GM20431 (cell line): Measurements from ENCODE around the gene GLRX5.

Experiments
- in situ Hi-C: fragments of 300-500 bp; cut with MseI, MboI; formaldehyde crosslinking; loops from one replicate; pipeline ENCODE4 v1.15.0; 2020; ENCODE audit warnings: low sequenced_read_pairs; ENCODE audit not compliant: unreplicated experiment

Gene GLRX5

GRCh38 chr14:95534299-95535225, at the start of gene GLRX5:
GLRX5 (plus strand) TSS chr14:95535050; CDS start chr14:95535090, 40 bp downstream.
- in situ Hi-C loops, result no loop called here

GRCh38 chr14:95485222-95485819, 49.5 kb upstream of the GLRX5 start:
- in situ Hi-C loops, result no loop called here

- in situ Hi-C loops, result no loop called here
Observed at GRCh38 chr14:95486875-95487668, 47.8 kb upstream of the GLRX5 start.

- in situ Hi-C loops, result no loop called here
Observed at GRCh38 chr14:95487669-95488084, 47.2 kb upstream of the GLRX5 start.

GRCh38 chr14:95488376-95489213, 46.3 kb upstream of the GLRX5 start:
- in situ Hi-C loops, result no loop called here

- in situ Hi-C loops, result no loop called here
Observed at GRCh38 chr14:95489214-95490137, 45.4 kb upstream of the GLRX5 start.

- in situ Hi-C loops, result no loop called here
Observed at GRCh38 chr14:95490138-95490509, 44.7 kb upstream of the GLRX5 start.

- in situ Hi-C loops, result no loop called here
Observed at GRCh38 chr14:95490727-95491451, 44.0 kb upstream of the GLRX5 start.

- in situ Hi-C loops, result no loop called here
Observed at GRCh38 chr14:95491936-95492608, 42.8 kb upstream of the GLRX5 start.

GRCh38 chr14:95493503-95493902, 41.3 kb upstream of the GLRX5 start:
- in situ Hi-C loops, result no loop called here

GRCh38 chr14:95493976-95494375, 40.9 kb upstream of the GLRX5 start:
- in situ Hi-C loops, result no loop called here

- in situ Hi-C loops, result no loop called here
Observed at GRCh38 chr14:95494456-95494855, 40.4 kb upstream of the GLRX5 start.

- in situ Hi-C loops, result no loop called here
Observed at GRCh38 chr14:95495076-95495475, 39.8 kb upstream of the GLRX5 start.

GRCh38 chr14:95495538-95496025, 39.3 kb upstream of the GLRX5 start:
- in situ Hi-C loops, result no loop called here

GRCh38 chr14:95496111-95496681, 38.7 kb upstream of the GLRX5 start:
- in situ Hi-C loops, result no loop called here

- in situ Hi-C loops, result no loop called here
Observed at GRCh38 chr14:95496690-95497259, 38.1 kb upstream of the GLRX5 start.

GRCh38 chr14:95497561-95498011, 37.3 kb upstream of the GLRX5 start:
- in situ Hi-C loops, result no loop called here
